Uterus (tissue), 2 donors: ENCODE measurements around the gene UPB1.

Experiments used
- POLR2A ChIP-seq, 2 donors: fragments of 450-650 bp; IDR thresholded peaks; one replicate each; pipeline ENCODE4 v1.6.1; 2016; ENCODE audit warnings: antibody characterized with exemption in 2 of 2, mild to moderate bottlenecking in 1 of 2, moderate library complexity in 1 of 2
- TF ChIP-seq, protein P1 (sequence below), 4 experiments: fragments of 200-600 bp in 2 of 4; fragments of 450-650 bp in 2 of 4; sonication (generic) in 2 of 4; IDR thresholded peaks; one replicate each; pipeline ENCODE4 v1.5.1; 2016 to 2019; ENCODE audit warnings: antibody characterized with exemption in 4 of 4, mild to moderate bottlenecking in 2 of 4, moderate library complexity in 1 of 4

DNA sequence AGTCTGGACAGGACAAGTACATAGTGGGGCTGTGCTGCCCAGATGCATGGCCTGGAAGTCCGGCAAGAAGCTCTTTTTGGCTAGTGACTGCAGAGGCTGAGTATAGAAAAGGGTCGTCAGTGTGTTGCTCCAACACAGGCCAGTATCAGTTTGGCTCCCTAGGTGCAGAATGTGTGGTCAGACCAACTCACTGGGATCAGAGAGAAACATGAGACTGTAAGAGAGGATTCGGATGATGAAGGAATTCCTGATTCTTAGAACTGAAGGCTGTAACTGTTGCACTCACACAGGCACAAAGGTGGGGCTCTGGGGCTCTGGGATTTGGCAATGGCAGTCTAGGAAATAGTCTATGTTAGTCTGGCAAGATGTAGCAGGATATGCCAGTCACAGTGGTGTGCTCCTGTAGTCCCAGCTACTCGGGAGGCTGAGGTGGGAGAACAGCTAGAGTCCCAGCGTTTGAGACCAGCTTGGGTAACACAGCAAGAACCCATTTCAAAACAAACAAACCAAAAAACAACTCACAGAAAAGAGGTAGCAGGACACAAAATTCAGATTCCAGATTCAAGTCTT lies 11.1 kb upstream of the UPB1 start:
- TF ChIP-seq, protein P1, sequence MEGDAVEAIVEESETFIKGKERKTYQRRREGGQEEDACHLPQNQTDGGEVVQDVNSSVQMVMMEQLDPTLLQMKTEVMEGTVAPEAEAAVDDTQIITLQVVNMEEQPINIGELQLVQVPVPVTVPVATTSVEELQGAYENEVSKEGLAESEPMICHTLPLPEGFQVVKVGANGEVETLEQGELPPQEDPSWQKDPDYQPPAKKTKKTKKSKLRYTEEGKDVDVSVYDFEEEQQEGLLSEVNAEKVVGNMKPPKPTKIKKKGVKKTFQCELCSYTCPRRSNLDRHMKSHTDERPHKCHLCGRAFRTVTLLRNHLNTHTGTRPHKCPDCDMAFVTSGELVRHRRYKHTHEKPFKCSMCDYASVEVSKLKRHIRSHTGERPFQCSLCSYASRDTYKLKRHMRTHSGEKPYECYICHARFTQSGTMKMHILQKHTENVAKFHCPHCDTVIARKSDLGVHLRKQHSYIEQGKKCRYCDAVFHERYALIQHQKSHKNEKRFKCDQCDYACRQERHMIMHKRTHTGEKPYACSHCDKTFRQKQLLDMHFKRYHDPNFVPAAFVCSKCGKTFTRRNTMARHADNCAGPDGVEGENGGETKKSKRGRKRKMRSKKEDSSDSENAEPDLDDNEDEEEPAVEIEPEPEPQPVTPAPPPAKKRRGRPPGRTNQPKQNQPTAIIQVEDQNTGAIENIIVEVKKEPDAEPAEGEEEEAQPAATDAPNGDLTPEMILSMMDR (IDR thresholded peaks at IDR 0.05): no peak
- TF ChIP-seq POLR2A (IDR thresholded peaks at IDR 0.05): no peak
